Adrenal gland (tissue), 12 donors: ENCODE measurements around the gene IPCEF1. TPM values are rescaled to one million over a fixed set of nuclear protein-coding genes. Genes with fewer than 3 reads are reported as not detected.

Experiments
- DNase-seq, 7 donors: peaks; one replicate each; pipeline ENCODE4 v3.0.0-alpha.2; 2019 to 2020
- H3K27ac ChIP-seq, 5 donors: fragments of 200-600 bp; sonication (generic) in 4 of 5; 1 replicate in 3 of 5; 2 replicates in 2 of 5; pipeline versions ENCODE4 v1.5.1 to v1.8.0; 2016 to 2020; ENCODE audit warnings: mild to moderate bottlenecking in 1 of 5
- H3K27me3 ChIP-seq: fragments of 200-600 bp; 2 replicates; pipeline ENCODE4 v1.8.0; 2021
- H3K36me3 ChIP-seq, 2 donors: fragments of 200-600 bp; replicated peaks in 1 of 2; 1 replicate in 1 of 2; 2 replicates in 1 of 2; pipeline versions ENCODE4 v1.5.1 to v1.8.0; 2018 to 2022
- H3K4me1 ChIP-seq, 2 donors: fragments of 200-600 bp; replicated peaks in 1 of 2; 1 replicate in 1 of 2; 2 replicates in 1 of 2; pipeline versions ENCODE4 v1.5.1 to v1.8.0; 2018 to 2021
- H3K4me3 ChIP-seq, 4 donors: fragments of 200-600 bp; sonication (generic) in 3 of 4; one replicate each; pipeline ENCODE4 v1.5.1; 2016 to 2018
- H3K9me3 ChIP-seq, 3 donors: fragments of 200-600 bp; sonication (generic) in 1 of 3; replicated peaks in 1 of 3; 1 replicate in 2 of 3; 2 replicates in 1 of 3; pipeline versions ENCODE4 v1.5.1 to v1.8.0; 2016 to 2021
- CTCF ChIP-seq, 6 experiments: fragments of 450-650 bp in 4 of 6; fragments of 200-600 bp in 2 of 6; sonication (generic) in 1 of 6; IDR thresholded peaks; 1 replicate in 5 of 6; 2 replicates in 1 of 6; pipeline versions ENCODE4 v1.5.1 to v1.8.0; 2016 to 2021; ENCODE audit warnings: antibody characterized with exemption in 6 of 6, mild to moderate bottlenecking in 2 of 6, moderate library complexity in 1 of 6
- POLR2A ChIP-seq, 2 donors: fragments of 450-650 bp; IDR thresholded peaks; one replicate each; pipeline ENCODE4 v1.6.1; 2017; ENCODE audit warnings: antibody characterized with exemption in 2 of 2, mild to moderate bottlenecking in 2 of 2, moderate library complexity in 1 of 2
- WGBS, 4 donors: extraction: QIAGEN DNeasy Blood & Tissue Kit in 2 of 4; methylation state at CpG; one replicate each; pipeline versions ENCODE4 v1.1.5 to v1.1.7; 2013 to 2017; 5-methylcytosine and 5-hydroxymethylcytosine counted together
- intact Hi-C, 2 donors: fragments of 100-400 bp; cut with DNase I; formaldehyde crosslinking; loops; one replicate each; pipeline versions ENCODE4 v1.14.1 to v1.15.0; 2022 to 2023
- polyA plus RNA-seq, 3 donors: library from polyadenylated mRNA; stranded (reverse); fragments of 200-250 nt in 2 of 3; fragments of 350-450 nt in 1 of 3; fragmentation: Illumina TruSeq in 1 of 3; extraction: RNeasy Lipid Tissue Mini Kit (QIAGEN cat#74804) in 1 of 3; gene quantifications; one replicate each; pipeline ENCODE4 v1.2.3, GENCODE V29; 2013 to 2014
- total RNA-seq, 9 donors: library from RNA; depleted of rRNA in 4 of 9; stranded (reverse); fragments of >200 nt in 4 of 9; fragments of 120-200 nt in 1 of 9; fragmentation: NEBNext Ultra II Directional in 1 of 9; extraction: Animal tissue kit (Norgen Biotek cat#: 25700) in 1 of 9; gene quantifications; one replicate each; pipeline versions ENCODE4 v1.1.0 to v1.2.4, GENCODE V29; 2013 to 2023
- donor health status: healthy with polysubstance abuse.
- donor health status: Bipolar disorder and iron deficiency.
- donor health status: DM: yes; HTN: yes; CAD: no.
- donor health status: DM: no; HTN: no; CAD: no.
- donor health status: DM: no; HTN: no; CAD: no.
- donor health status: DM: yes; HTN: yes; CAD: no.

Gene IPCEF1
- total and polyA plus RNA-seq, 12 donors: 0.07 to 1.2 (median 0.72) TPM; not detected in 1

GRCh38 chr6:154197196-154197860 lies 159.3 kb downstream of the IPCEF1 start:
- no peaks in the 10 kb centered on the region for H3K27me3 ChIP-seq
- intact Hi-C loops: no loop called here
- no peaks in the 10 kb centered on the region for H3K36me3 ChIP-seq
- H3K9me3 ChIP-seq: no peaks in the 10 kb centered on the region
- H3K4me3 ChIP-seq: no peak overlapping the region
- TF ChIP-seq POLR2A (IDR thresholded peaks at IDR 0.05) (no peak), CTCF (IDR thresholded peaks at IDR 0.05) (no peak)
- H3K27ac ChIP-seq: no peak overlapping the region
- DNase-seq: no peak
- H3K4me1 ChIP-seq: peaks cover 0 to 10% of the 10 kb centered on the region in 2 donors

DNA sequence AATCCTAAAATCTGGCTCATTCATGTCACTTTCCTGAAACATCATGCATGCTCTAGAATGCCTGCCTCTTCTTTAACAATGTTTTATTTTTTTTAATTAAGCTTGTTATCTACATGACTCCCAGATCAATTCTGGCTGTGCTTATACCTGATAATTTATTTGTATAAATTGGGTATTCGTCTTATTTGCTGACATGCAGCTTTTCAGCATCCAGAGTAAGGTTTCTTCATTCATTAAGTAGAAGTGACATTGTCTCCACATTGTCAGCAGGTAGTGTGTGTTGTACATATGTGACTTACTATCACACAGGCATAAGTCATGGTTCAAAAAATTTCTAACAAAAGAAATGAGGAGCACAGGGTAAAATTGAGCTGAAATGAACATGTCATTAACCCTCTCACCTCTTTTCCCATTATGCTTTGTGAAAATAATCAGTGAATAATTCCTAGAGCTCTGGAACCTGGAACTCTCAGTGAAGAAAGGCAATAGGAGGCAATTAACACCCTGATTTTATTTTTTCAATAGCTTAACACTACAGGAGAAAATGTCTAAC lies 160.2 kb downstream of the IPCEF1 start:
- TF ChIP-seq POLR2A (IDR thresholded peaks at IDR 0.05) (no peak), CTCF (IDR thresholded peaks at IDR 0.05) (no peak)
- no peak for DNase-seq
- 66 to 82% (median 76%) methylated on average over 1 of the region's 1 CpG for WGBS, 4 donors
- Histone ChIP-seq H3K36me3 (no peaks in the 10 kb centered on the region), H3K27ac (no peak overlapping the region), H3K4me3 (no peak overlapping the region), H3K4me1 (peaks cover 0 to 10% of the 10 kb centered on the region in 2 donors), H3K9me3 (no peaks in the 10 kb centered on the region), H3K27me3 (no peaks in the 10 kb centered on the region)
- intact Hi-C loops: no loop called here

- no peak overlapping the region for H3K27ac ChIP-seq
- intact Hi-C loops: no loop called here
- DNase-seq: no peak
- no peaks in the 10 kb centered on the region for H3K4me1 ChIP-seq
- H3K36me3 ChIP-seq: no peaks in the 10 kb centered on the region
- no peak for TF ChIP-seq CTCF (IDR thresholded peaks at IDR 0.05)
- TF ChIP-seq POLR2A (IDR thresholded peaks at IDR 0.05): no peak
- H3K27me3 ChIP-seq: no peaks in the 10 kb centered on the region
- no peaks in the 10 kb centered on the region for H3K9me3 ChIP-seq
- no peak overlapping the region for H3K4me3 ChIP-seq
Observed at GRCh38 chr6:154187714-154188113, 168.9 kb downstream of the IPCEF1 start.

DNA sequence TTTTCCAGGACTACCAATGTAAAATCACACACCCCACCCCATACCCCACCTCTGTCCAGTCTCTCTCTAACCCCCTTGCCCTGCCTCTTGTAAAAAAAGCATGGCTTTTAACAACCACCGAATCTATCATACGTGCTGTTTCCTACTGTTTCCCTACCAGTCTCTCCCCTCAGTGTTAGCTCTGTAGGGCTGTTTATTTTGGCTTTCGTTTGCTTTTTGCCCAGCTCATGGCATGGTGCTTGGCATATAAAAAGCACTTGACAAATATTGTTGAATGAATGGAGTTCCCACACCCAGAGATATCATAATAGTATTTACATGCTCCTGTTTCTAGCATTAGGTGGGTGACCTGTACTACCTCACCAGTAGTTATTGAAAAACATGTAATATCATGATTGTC lies 169.4 kb downstream of the IPCEF1 start:
- Histone ChIP-seq H3K36me3 (no peaks in the 10 kb centered on the region), H3K27ac (no peak overlapping the region), H3K9me3 (no peaks in the 10 kb centered on the region), H3K27me3 (no peaks in the 10 kb centered on the region), H3K4me3 (no peak overlapping the region), H3K4me1 (no peaks in the 10 kb centered on the region)
- no peak for TF ChIP-seq CTCF (IDR thresholded peaks at IDR 0.05)
- no peak for DNase-seq
- WGBS, 4 donors: 70 to 82% (median 75%) methylated on average over 3 of the region's 3 CpGs
- intact Hi-C loops: no loop called here
